ENCODE measurements around the gene B3GALNT2.

The B3GALNT2 gene

DNA sequence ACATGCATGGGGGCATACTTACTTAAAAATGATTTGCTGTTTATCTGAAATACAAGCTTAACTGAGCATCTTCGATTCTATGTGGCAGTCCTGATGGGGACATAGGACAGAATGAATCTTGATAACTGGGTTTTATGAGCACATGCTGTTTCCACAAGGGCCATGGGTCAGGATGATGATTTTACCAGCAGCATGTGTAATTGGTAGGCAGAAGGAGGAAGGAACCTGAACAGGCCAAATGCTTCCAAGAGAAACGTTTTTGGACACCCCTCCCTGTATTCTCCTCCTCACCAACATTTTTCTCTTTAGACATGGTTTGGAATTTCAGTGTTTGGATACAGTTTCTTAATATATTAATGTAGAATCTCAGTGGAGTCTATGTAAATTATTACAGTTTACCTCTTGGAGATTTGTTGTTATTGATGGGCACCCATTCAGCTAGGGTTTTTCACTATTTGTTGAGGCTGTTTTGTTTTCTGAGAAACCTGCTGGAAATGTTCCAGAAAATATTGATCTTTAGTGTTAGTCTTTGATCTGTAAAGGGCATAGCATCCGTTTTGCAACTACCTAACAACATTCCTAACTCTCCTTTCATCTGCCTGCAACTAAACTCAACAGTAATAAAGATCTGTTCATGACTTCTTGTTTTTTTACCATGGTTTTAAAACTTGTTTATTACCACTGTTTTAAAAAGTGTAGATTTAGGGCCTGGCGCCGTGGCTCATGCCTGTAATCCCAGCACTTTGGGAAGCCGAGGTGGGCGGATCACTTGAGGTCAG is 95.0 kb downstream of the B3GALNT2 start:
- Histone ChIP-seq H3K9ac (ENCODE audit: low read depth, low read length, poor library complexity, severe bottlenecking) (no peak overlapping the region), H2AFZ (ENCODE audit: low read length) (no peak overlapping the region), H3K9me3 (ENCODE audit: insufficient read depth, low read depth, low read length) (no peaks in the 10 kb centered on the region), H4K20me1 (ENCODE audit: insufficient read depth, low read length, poor library complexity, severe bottlenecking) (no peaks in the 10 kb centered on the region), H3K4me2 (ENCODE audit: low read depth, low read length, poor library complexity, severe bottlenecking) (no peak overlapping the region), H3K79me2 (ENCODE audit: insufficient read depth, low read length) (0 out of 2 replicates have a peak, but pooled peaks cover 3% of the 10 kb centered on the region), H3K4me1 (ENCODE audit: insufficient read depth, low read length, poor library complexity, severe bottlenecking) (no peaks in the 10 kb centered on the region), H3K27me3 (ENCODE audit: insufficient read depth, low read length, poor library complexity, severe bottlenecking) (no peaks in the 10 kb centered on the region), H3K36me3 (ENCODE audit: insufficient read depth, low read length) (peaks cover under 1% of the 10 kb centered on the region; the same call in 1 of the 2 replicates), H3K4me3 (ENCODE audit: low read length, poor library complexity, severe bottlenecking) (no peak overlapping the region), H3F3A (ENCODE audit: low read depth) (no peaks in the 10 kb centered on the region), H3K9me2 (replicated peaks; ENCODE audit: low read depth, low read length) (no peaks in the 10 kb centered on the region)
- TF ChIP-seq EZH2phosphoT487 (IDR thresholded peaks at IDR 0.05; ENCODE audit: borderline replicate concordance) (no peak), CTCF (conservative IDR thresholded peaks at IDR 0.05; ENCODE audit: low read length) (no peak)

DNA sequence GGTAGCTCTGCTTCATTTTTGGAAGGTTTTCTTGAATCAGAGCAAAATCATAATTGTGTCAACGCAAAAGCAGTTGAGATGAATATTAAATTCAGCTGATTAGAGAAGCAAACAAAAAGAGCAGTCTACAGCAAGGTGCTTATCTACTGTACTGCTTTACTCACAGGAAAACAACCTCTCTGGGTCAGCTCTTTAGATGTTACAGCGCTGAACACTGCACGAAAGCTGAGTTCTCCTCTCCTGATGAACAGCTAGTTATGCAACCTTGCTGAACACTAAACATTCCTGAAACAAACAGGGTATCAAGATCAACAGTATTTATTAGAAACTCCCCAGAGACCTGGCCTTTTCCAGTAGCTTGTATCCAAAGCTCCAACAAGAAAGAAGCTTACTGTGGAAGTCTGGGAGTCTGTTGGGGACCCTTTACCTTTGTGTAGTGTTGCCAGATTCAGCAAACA is 95.7 kb downstream of the B3GALNT2 start:
- Histone ChIP-seq H2AFZ (ENCODE audit: low read length) (no peak overlapping the region), H3K79me2 (ENCODE audit: insufficient read depth, low read length) (0 out of 2 replicates have a peak, but pooled peaks cover 3% of the 10 kb centered on the region), H3K4me3 (ENCODE audit: low read length, poor library complexity, severe bottlenecking) (no peak overlapping the region), H3K36me3 (ENCODE audit: insufficient read depth, low read length) (no peaks in the 10 kb centered on the region; the same call in 1 of the 2 replicates), H3F3A (ENCODE audit: low read depth) (no peaks in the 10 kb centered on the region), H3K9me3 (ENCODE audit: insufficient read depth, low read depth, low read length) (no peaks in the 10 kb centered on the region), H3K4me1 (ENCODE audit: insufficient read depth, low read length, poor library complexity, severe bottlenecking) (no peaks in the 10 kb centered on the region), H4K20me1 (ENCODE audit: insufficient read depth, low read length, poor library complexity, severe bottlenecking) (no peaks in the 10 kb centered on the region), H3K9me2 (replicated peaks; ENCODE audit: low read depth, low read length) (no peaks in the 10 kb centered on the region), H3K4me2 (ENCODE audit: low read depth, low read length, poor library complexity, severe bottlenecking) (no peak overlapping the region), H3K9ac (ENCODE audit: low read depth, low read length, poor library complexity, severe bottlenecking) (no peak overlapping the region), H3K27me3 (ENCODE audit: insufficient read depth, low read length, poor library complexity, severe bottlenecking) (no peaks in the 10 kb centered on the region)
- TF ChIP-seq CTCF (conservative IDR thresholded peaks at IDR 0.05; ENCODE audit: low read length): no peak
- TF ChIP-seq EZH2phosphoT487 (IDR thresholded peaks at IDR 0.05; ENCODE audit: borderline replicate concordance): no peak

DNA sequence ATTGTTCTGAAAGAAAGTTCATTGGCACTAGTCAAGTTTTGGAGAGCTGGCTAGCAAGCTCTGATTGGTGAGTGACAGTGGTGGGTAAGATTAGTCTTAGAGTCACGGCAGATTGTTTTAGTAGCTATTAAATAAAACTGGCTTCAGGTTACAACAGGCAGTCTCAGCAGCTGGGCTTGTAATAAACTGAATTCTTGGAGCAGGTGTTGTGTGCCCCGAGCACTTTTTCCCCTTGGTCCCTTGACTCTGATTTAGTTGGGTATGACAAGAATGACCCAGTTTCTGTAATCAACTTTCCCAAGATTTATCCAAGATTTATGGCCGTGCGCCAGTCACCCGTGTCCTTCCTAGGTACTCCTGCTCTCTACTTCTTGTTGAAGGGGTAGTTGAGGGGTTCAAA is 96.8 kb downstream of the B3GALNT2 start:
- H3K9me3 ChIP-seq (ENCODE audit: insufficient read depth, low read depth, low read length): no peaks in the 10 kb centered on the region
- no peaks in the 10 kb centered on the region for H3K9me2 ChIP-seq (replicated peaks; ENCODE audit: low read depth, low read length)
- no peak overlapping the region for H3K4me2 ChIP-seq (ENCODE audit: low read depth, low read length, poor library complexity, severe bottlenecking)
- H3K27me3 ChIP-seq (ENCODE audit: insufficient read depth, low read length, poor library complexity, severe bottlenecking): no peaks in the 10 kb centered on the region
- H3K4me1 ChIP-seq (ENCODE audit: insufficient read depth, low read length, poor library complexity, severe bottlenecking): no peaks in the 10 kb centered on the region
- no peaks in the 10 kb centered on the region for H3F3A ChIP-seq (ENCODE audit: low read depth)
- H3K79me2 ChIP-seq (ENCODE audit: insufficient read depth, low read length): 0 out of 2 replicates have a peak, but pooled peaks cover 3% of the 10 kb centered on the region
- H2AFZ ChIP-seq (ENCODE audit: low read length): no peak overlapping the region
- H3K9ac ChIP-seq (ENCODE audit: low read depth, low read length, poor library complexity, severe bottlenecking): no peak overlapping the region
- no peak overlapping the region for H3K4me3 ChIP-seq (ENCODE audit: low read length, poor library complexity, severe bottlenecking)
- H4K20me1 ChIP-seq (ENCODE audit: insufficient read depth, low read length, poor library complexity, severe bottlenecking): no peaks in the 10 kb centered on the region
- TF ChIP-seq EZH2phosphoT487 (IDR thresholded peaks at IDR 0.05; ENCODE audit: borderline replicate concordance) (no peak), CTCF (conservative IDR thresholded peaks at IDR 0.05; ENCODE audit: low read length) (no peak)
- no peaks in the 10 kb centered on the region; the same call in 1 of the 2 replicates for H3K36me3 ChIP-seq (ENCODE audit: insufficient read depth, low read length)

All from Loucy (cell line).